Fibroblast of lung (primary cell): Measurements from ENCODE around the gene ETAA1. TPM values are rescaled to one million over a fixed set of nuclear protein-coding genes. Genes with fewer than 3 reads are reported as not detected.

Experiments used
- DNase-seq, 2 donors: peaks; one replicate each; pipeline versions ENCODE4 v3.0.0 to v3.0.0-alpha.2; 2010; ENCODE audit warnings: low read depth in 2 of 2
- H2AFZ ChIP-seq: 2 replicates; pipeline ENCODE4 v1.5.1; 2012; ENCODE audit warnings: low read length, control low read depth, inconsistent platforms
- H3K27ac ChIP-seq: 2 replicates; pipeline ENCODE4 v1.5.1; 2011; ENCODE audit warnings: low read length, control low read depth; ENCODE audit not compliant: insufficient read depth
- H3K27me3 ChIP-seq: 2 replicates; pipeline ENCODE4 v1.5.1; 2011; ENCODE audit warnings: mild to moderate bottlenecking, low read length; ENCODE audit not compliant: control insufficient read depth, insufficient read depth
- H3K36me3 ChIP-seq: 2 replicates; pipeline ENCODE4 v1.5.1; 2011; ENCODE audit warnings: low read length; ENCODE audit not compliant: control insufficient read depth, insufficient read depth
- H3K4me1 ChIP-seq: 2 replicates; pipeline ENCODE4 v1.5.1; 2011; ENCODE audit warnings: low read length; ENCODE audit not compliant: control insufficient read depth, insufficient read depth; ENCODE audit errors: extremely low read depth
- H3K4me2 ChIP-seq: 2 replicates; pipeline ENCODE4 v1.5.1; 2011; ENCODE audit warnings: low read length, control low read depth; ENCODE audit not compliant: insufficient read depth; ENCODE audit errors: extremely low read depth
- H3K4me3 ChIP-seq, 4 experiments: fragments of 200-600 bp in 1 of 4; sonication (generic) in 1 of 4; replicated peaks in 1 of 4; 2 replicates each; pipeline ENCODE4 v1.5.1; 2011 to 2016; ENCODE audit warnings: low read length in 4 of 4, low read depth in 3 of 4, mild to moderate bottlenecking in 3 of 4, control low read depth in 2 of 4, inconsistent platforms in 1 of 4, mixed read lengths in 1 of 4; ENCODE audit not compliant: insufficient read depth in 1 of 4; ENCODE audit errors: control extremely low read depth in 1 of 4
- H3K79me2 ChIP-seq: 2 replicates; pipeline ENCODE4 v1.5.1; 2012; ENCODE audit warnings: mild to moderate bottlenecking, low read length, inconsistent platforms; ENCODE audit not compliant: control insufficient read depth, insufficient read depth
- H3K9ac ChIP-seq: 2 replicates; pipeline ENCODE4 v1.5.1; 2011; ENCODE audit warnings: mild to moderate bottlenecking, low read length, control low read depth; ENCODE audit not compliant: insufficient read depth
- H3K9me3 ChIP-seq: 2 replicates; pipeline ENCODE4 v1.5.1; 2012; ENCODE audit warnings: low read depth, low read length; ENCODE audit not compliant: control insufficient read depth, insufficient read depth
- H4K20me1 ChIP-seq: 2 replicates; pipeline ENCODE4 v1.5.1; 2011; ENCODE audit warnings: low read length; ENCODE audit not compliant: control insufficient read depth, insufficient read depth; ENCODE audit errors: extremely low read depth
- EZH2 ChIP-seq: IDR thresholded peaks from 2 replicates; pipeline ENCODE4 v1.5.1; 2012; ENCODE audit warnings: low read length, control low read depth, mild to moderate bottlenecking; ENCODE audit errors: missing control alignments
- polyA plus RNA-seq, 2 donors: library from polyadenylated mRNA; depleted of rRNA in 1 of 2; stranded (reverse) in 1 of 2; unstranded in 1 of 2; fragments of >200 nt; gene quantifications; 2 replicates each; pipeline ENCODE4 v1.2.1, GENCODE V29; 2011 to 2012; ENCODE audit warnings: missing spikeins in 1 of 2
- total RNA-seq: library from RNA; depleted of rRNA; stranded (reverse); fragments of >200 nt; gene quantifications from 2 replicates; pipeline ENCODE4 v1.2.1, GENCODE V29; 2014
- TF ChIP-seq, protein P1 (sequence below), 2 donors: IDR thresholded peaks in 1 of 2; conservative IDR thresholded peaks in 1 of 2; 1 replicate in 1 of 2; 2 replicates in 1 of 2; pipeline ENCODE4 v1.5.1; 2011 to 2012; ENCODE audit warnings: low read length in 2 of 2, control low read depth in 1 of 2, inconsistent platforms in 1 of 2, low read depth in 1 of 2, mild to moderate bottlenecking in 1 of 2

The ETAA1 gene
- total and polyA plus RNA-seq, 2 donors (not counting 1 experiment from before 2014, with no cell fraction given) = 14.1 to 19.2 TPM

- Histone ChIP-seq H3K9ac (no peak overlapping the region), H3K79me2 (no peaks in the 10 kb centered on the region), H4K20me1 (no peaks in the 10 kb centered on the region), H3K27me3 (no peaks in the 10 kb centered on the region), H3K27ac (no peak overlapping the region), H3K4me2 (no peak overlapping the region), H3K4me3 (no peak overlapping the region), H2AFZ (no peak overlapping the region), H3K9me3 (no peaks in the 10 kb centered on the region), H3K36me3 (no peaks in the 10 kb centered on the region), H3K4me1 (peaks cover 4% of the 10 kb centered on the region)
- TF ChIP-seq, protein P1, sequence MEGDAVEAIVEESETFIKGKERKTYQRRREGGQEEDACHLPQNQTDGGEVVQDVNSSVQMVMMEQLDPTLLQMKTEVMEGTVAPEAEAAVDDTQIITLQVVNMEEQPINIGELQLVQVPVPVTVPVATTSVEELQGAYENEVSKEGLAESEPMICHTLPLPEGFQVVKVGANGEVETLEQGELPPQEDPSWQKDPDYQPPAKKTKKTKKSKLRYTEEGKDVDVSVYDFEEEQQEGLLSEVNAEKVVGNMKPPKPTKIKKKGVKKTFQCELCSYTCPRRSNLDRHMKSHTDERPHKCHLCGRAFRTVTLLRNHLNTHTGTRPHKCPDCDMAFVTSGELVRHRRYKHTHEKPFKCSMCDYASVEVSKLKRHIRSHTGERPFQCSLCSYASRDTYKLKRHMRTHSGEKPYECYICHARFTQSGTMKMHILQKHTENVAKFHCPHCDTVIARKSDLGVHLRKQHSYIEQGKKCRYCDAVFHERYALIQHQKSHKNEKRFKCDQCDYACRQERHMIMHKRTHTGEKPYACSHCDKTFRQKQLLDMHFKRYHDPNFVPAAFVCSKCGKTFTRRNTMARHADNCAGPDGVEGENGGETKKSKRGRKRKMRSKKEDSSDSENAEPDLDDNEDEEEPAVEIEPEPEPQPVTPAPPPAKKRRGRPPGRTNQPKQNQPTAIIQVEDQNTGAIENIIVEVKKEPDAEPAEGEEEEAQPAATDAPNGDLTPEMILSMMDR (conservative IDR thresholded peaks at IDR 0.05 in 1 of 2, IDR thresholded peaks at IDR 0.05 in 1 of 2; ENCODE audit: low read depth in 1 of 2, low read length in 2 of 2) = no peak
- TF ChIP-seq EZH2 = no peak
- peak; percentile 56 to 72 for DNase-seq
Measured at GRCh38 chr2:67446491-67446911, 49.4 kb downstream of the ETAA1 start.

- no peak overlapping the region for H2AFZ ChIP-seq
- no peaks in the 10 kb centered on the region for H3K9me3 ChIP-seq
- DNase-seq = no peak
Measured at GRCh38 chr2:67448648-67449047, 51.5 kb downstream of the ETAA1 start.

DNA sequence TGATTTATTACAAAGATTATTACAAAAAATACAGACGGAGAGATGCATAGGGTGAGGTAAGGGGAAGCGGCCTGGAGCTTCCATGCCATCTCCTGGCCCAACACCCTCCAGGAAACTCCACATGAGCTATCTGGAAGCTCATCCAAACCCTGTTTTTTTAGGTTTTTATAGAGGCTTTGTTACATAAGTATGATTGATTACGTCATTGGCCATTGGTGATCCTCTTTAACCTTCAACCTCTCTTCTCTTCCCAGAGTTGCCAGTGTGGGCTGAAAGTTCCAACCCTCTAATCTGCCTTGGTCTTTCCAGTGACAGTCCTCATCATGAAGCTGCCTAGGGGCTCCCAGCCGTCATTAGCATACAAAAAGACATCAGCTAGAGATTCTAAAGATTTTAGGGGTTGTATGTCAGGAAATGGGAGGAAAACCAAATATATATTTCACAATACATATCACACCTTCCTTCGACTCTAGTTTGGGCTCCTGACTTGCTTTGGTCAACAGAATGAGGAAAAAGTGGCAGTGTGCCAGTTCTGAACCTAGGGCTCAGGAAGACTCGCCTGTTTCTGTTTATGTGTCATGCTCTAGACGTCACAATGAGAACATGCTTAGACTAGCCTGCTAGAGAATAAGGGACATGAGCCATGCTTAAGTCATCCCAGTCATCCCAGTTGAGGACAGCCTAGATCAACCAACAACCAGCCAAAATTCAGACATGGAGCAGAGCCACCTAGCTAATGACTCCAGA lies 54.1 kb downstream of the ETAA1 start:
- Histone ChIP-seq H3K79me2 (no peaks in the 10 kb centered on the region), H4K20me1 (no peaks in the 10 kb centered on the region), H3K9ac (no peak overlapping the region), H3K27ac (no peak overlapping the region), H2AFZ (no peak overlapping the region), H3K36me3 (no peaks in the 10 kb centered on the region), H3K27me3 (no peaks in the 10 kb centered on the region), H3K4me1 (peaks cover 4% of the 10 kb centered on the region), H3K4me3 (no peak overlapping the region), H3K4me2 (no peak overlapping the region), H3K9me3 (no peaks in the 10 kb centered on the region)
- DNase-seq = peak; percentile 82 to 84
- TF ChIP-seq, protein P1 (conservative IDR thresholded peaks at IDR 0.05 in 1 of 2, IDR thresholded peaks at IDR 0.05 in 1 of 2; ENCODE audit: low read depth in 1 of 2, low read length in 2 of 2) = no peak
- no peak for TF ChIP-seq EZH2

More at GRCh38 chr2:67448648-67449047, 51.5 kb downstream of the ETAA1 start:
- Histone ChIP-seq H3K4me1 (peaks cover 4% of the 10 kb centered on the region), H3K4me3 (no peak overlapping the region), H3K9ac (no peak overlapping the region), H3K79me2 (no peaks in the 10 kb centered on the region), H4K20me1 (no peaks in the 10 kb centered on the region), H3K27me3 (no peaks in the 10 kb centered on the region), H3K27ac (no peak overlapping the region), H3K4me2 (no peak overlapping the region), H3K36me3 (no peaks in the 10 kb centered on the region)
- TF ChIP-seq, protein P1 (conservative IDR thresholded peaks at IDR 0.05 in 1 of 2, IDR thresholded peaks at IDR 0.05 in 1 of 2; ENCODE audit: low read depth in 1 of 2, low read length in 2 of 2) = no peak
- TF ChIP-seq EZH2 = no peak
